Epithelial cell of esophagus (primary cell): Measurements from ENCODE around the gene NPTXR.

Experiments used
- DNase-seq: peaks from one replicate; pipeline ENCODE4 v3.0.0; 2010; ENCODE audit warnings: low read depth
- H3K4me3 ChIP-seq: 2 replicates; pipeline ENCODE4 v1.5.1; 2011; ENCODE audit warnings: mild to moderate bottlenecking, low read length, control low read depth
- CTCF ChIP-seq: IDR thresholded peaks from 2 replicates; pipeline ENCODE4 v1.5.1; 2011; ENCODE audit warnings: low read depth, mild to moderate bottlenecking, low read length, control low read depth, inconsistent platforms; ENCODE audit not compliant: insufficient read depth; ENCODE audit errors: missing control alignments

Gene NPTXR

GRCh38 chr22:38865201-38866023 lies 21.6 kb upstream of the NPTXR start:
- no peak overlapping the region for H3K4me3 ChIP-seq
- TF ChIP-seq CTCF, result no peak
- DNase-seq, result no peak

- no peak for DNase-seq
- TF ChIP-seq CTCF, result no peak
- no peak overlapping the region for H3K4me3 ChIP-seq
Measured at GRCh38 chr22:38864361-38865191, 20.7 kb upstream of the NPTXR start.

- no peak overlapping the region for H3K4me3 ChIP-seq
- TF ChIP-seq CTCF, result no peak
Measured at GRCh38 chr22:38863531-38864131, 19.8 kb upstream of the NPTXR start.

GRCh38 chr22:38862375-38863329 lies 18.8 kb upstream of the NPTXR start:
- no peak overlapping the region for H3K4me3 ChIP-seq
- DNase-seq, result no peak
- TF ChIP-seq CTCF, result no peak

More at GRCh38 chr22:38863531-38864131, 19.8 kb upstream of the NPTXR start:
- no peak for DNase-seq

- DNase-seq, result no peak
- H3K4me3 ChIP-seq, result no peak overlapping the region
- no peak for TF ChIP-seq CTCF
Measured at GRCh38 chr22:38861927-38862326, 18.1 kb upstream of the NPTXR start.
